ENCODE results near the gene LYSMD4.

The LYSMD4 gene

DNA sequence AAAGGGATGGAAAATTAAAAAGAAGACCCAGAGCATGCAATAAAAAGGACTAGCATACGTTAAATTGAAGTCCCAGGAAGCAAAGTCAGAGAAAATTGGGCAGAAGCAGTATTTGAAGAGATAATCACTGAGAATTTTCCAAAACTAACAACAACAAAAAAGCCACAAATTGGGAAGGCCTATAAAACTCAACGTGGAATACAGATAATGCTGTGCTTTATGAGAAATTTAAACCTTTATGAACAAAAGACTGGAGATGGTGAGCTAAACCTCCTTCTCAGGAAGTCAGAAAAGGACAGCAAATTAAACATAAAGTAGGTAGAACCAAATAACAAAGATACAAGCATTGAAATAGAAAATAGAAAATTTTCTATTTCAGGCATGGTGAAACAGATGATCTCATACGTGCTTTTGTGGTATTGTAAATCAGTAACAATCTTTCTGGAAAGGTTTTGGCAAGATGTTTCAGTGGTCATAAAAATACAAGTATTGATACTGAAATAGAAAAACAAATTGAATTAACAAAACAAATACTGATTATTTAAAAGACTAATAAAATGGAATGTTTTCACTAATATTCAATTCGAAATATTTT lies 55.6 kb downstream of the LYSMD4 start:
- TF ChIP-seq, protein P1, sequence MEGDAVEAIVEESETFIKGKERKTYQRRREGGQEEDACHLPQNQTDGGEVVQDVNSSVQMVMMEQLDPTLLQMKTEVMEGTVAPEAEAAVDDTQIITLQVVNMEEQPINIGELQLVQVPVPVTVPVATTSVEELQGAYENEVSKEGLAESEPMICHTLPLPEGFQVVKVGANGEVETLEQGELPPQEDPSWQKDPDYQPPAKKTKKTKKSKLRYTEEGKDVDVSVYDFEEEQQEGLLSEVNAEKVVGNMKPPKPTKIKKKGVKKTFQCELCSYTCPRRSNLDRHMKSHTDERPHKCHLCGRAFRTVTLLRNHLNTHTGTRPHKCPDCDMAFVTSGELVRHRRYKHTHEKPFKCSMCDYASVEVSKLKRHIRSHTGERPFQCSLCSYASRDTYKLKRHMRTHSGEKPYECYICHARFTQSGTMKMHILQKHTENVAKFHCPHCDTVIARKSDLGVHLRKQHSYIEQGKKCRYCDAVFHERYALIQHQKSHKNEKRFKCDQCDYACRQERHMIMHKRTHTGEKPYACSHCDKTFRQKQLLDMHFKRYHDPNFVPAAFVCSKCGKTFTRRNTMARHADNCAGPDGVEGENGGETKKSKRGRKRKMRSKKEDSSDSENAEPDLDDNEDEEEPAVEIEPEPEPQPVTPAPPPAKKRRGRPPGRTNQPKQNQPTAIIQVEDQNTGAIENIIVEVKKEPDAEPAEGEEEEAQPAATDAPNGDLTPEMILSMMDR (IDR thresholded peaks at IDR 0.05; ENCODE audit: low read depth, low read length, missing control alignments): no peak
- H3K4me3 ChIP-seq (replicated peaks; ENCODE audit: low read depth, low read length): no peak overlapping the region
- no peak for DNase-seq (ENCODE audit: extremely low read depth, low read depth)

Measured in HFF-Myc (cell line).